H1 (cell line): Measurements from ENCODE around the gene EPHB3. TPM values are rescaled to one million over a fixed set of nuclear protein-coding genes. Genes with fewer than 3 reads are reported as not detected.

Experiments used
- CTCF ChIA-PET: fragments of 300-600 bp; sonication (Branson Sonifier 250); formaldehyde crosslinking; loops from one replicate; lab custom pipeline; 2021; ENCODE audit not compliant: partially characterized antibody; lab: Charles Lee
- POLR2A ChIA-PET: fragments of 300-600 bp; sonication (Branson Sonifier 250); formaldehyde crosslinking; loops from one replicate; lab custom pipeline; 2021; ENCODE audit warnings: inconsistent platforms; ENCODE audit not compliant: partially characterized antibody; lab: Charles Lee
- DNase-seq, 2 experiments: peaks; one replicate each; pipeline versions ENCODE4 v3.0.0 to v3.0.0-alpha.2; 2010 to 2022; ENCODE audit warnings: low spot score in 2 of 2, low read depth in 1 of 2, mixed read lengths in 1 of 2
- FAIRE-seq: peaks from 2 replicates; lab custom pipeline; 2011; peaks lifted over from hg19 to GRCh38; lab: Jason Lieb, UNC
- H2AFZ ChIP-seq: 2 replicates; pipeline ENCODE4 v1.8.1; 2012; ENCODE audit warnings: low read length, inconsistent platforms
- H2AK5ac ChIP-seq: 2 replicates; pipeline ENCODE4 v1.6.1; 2013; ENCODE audit warnings: low read depth, low read length
- H2BK120ac ChIP-seq: replicated peaks from 2 replicates; pipeline ENCODE3; 2013; ENCODE audit warnings: low read depth, low read length, inconsistent platforms
- H2BK12ac ChIP-seq: 2 replicates; pipeline ENCODE4 v1.6.1; 2013; ENCODE audit warnings: low read depth, low read length
- H2BK15ac ChIP-seq: 2 replicates; pipeline ENCODE4 v1.6.1; 2013; ENCODE audit warnings: low read length
- H2BK20ac ChIP-seq: 2 replicates; pipeline ENCODE4 v1.6.1; 2013; ENCODE audit warnings: low read length
- H2BK5ac ChIP-seq: 2 replicates; pipeline ENCODE4 v1.6.1; 2013; ENCODE audit warnings: low read depth, low read length
- H3K14ac ChIP-seq: 2 replicates; pipeline ENCODE4 v1.6.1; 2013; ENCODE audit warnings: inconsistent platforms; ENCODE audit not compliant: insufficient read length
- H3K18ac ChIP-seq: 2 replicates; pipeline ENCODE4 v1.6.1; 2013; ENCODE audit warnings: low read length; ENCODE audit errors: extremely low read depth
- H3K23ac ChIP-seq: 2 replicates; pipeline ENCODE4 v1.6.1; 2013; ENCODE audit warnings: inconsistent platforms; ENCODE audit not compliant: insufficient read length
- H3K23me2 ChIP-seq: 2 replicates; pipeline ENCODE4 v1.6.1; 2013; ENCODE audit warnings: low read depth, low read length
- H3K27ac ChIP-seq: 2 replicates; pipeline ENCODE4 v1.6.1; 2011; ENCODE audit warnings: low read depth, low read length, inconsistent platforms
- H3K27me3 ChIP-seq, 4 experiments: replicated peaks in 1 of 4; 1 replicate in 1 of 4; 2 replicates in 3 of 4; pipeline versions ENCODE4 v1.6.1 to v1.8.1; 2011 to 2013; ENCODE audit warnings: low read length in 3 of 4, mild to moderate bottlenecking in 3 of 4, inconsistent platforms in 2 of 4, mixed read lengths in 2 of 4, moderate library complexity in 1 of 4; ENCODE audit not compliant: control insufficient read depth in 3 of 4, insufficient read depth in 3 of 4; ENCODE audit errors: extremely low read depth in 1 of 4
- H3K36me3 ChIP-seq, 4 experiments: 2 replicates each; pipeline versions ENCODE4 v1.6.1 to v1.8.1; 2011 to 2013; ENCODE audit warnings: mild to moderate bottlenecking in 4 of 4, low read length in 3 of 4, moderate library complexity in 2 of 4, control low read depth in 1 of 4, inconsistent platforms in 1 of 4; ENCODE audit not compliant: insufficient read depth in 4 of 4, control insufficient read depth in 2 of 4
- H3K4ac ChIP-seq: replicated peaks from 2 replicates; pipeline ENCODE3; 2013; ENCODE audit warnings: low read length, low read depth, mixed read lengths, inconsistent platforms; ENCODE audit not compliant: insufficient read length
- H3K4me1 ChIP-seq, 4 experiments: replicated peaks in 1 of 4; 1 replicate in 1 of 4; 2 replicates in 3 of 4; pipeline versions ENCODE4 v1.6.1 to v1.8.1; 2011 to 2013; ENCODE audit warnings: low read length in 3 of 4, inconsistent platforms in 2 of 4, mixed read lengths in 1 of 4; ENCODE audit not compliant: insufficient read depth in 4 of 4, control insufficient read depth in 3 of 4
- H3K4me2 ChIP-seq, 2 experiments: 2 replicates each; pipeline versions ENCODE4 v1.6.1 to v1.8.1; 2011 to 2013; ENCODE audit warnings: low read depth in 2 of 2, low read length in 2 of 2, control low read depth in 1 of 2, inconsistent platforms in 1 of 2, mild to moderate bottlenecking in 1 of 2; ENCODE audit not compliant: insufficient read depth in 1 of 2
- H3K4me3 ChIP-seq, 4 experiments: fragments of 200-600, 300-600 bp in 1 of 4; sonication (generic), shearing (Covaris generic), sonication (Bioruptor Twin) in 1 of 4; 2 replicates each; pipeline versions ENCODE4 v1.5.1 to v1.8.1; 2011 to 2016; ENCODE audit warnings: low read length in 4 of 4, low read depth in 3 of 4, control low read depth in 2 of 4, inconsistent platforms in 2 of 4, mild to moderate bottlenecking in 2 of 4, mixed read lengths in 1 of 4, moderate library complexity in 1 of 4; ENCODE audit not compliant: insufficient read depth in 2 of 4; ENCODE audit errors: extremely low read depth in 1 of 4
- H3K56ac ChIP-seq: replicated peaks from 2 replicates; pipeline ENCODE3; 2013; ENCODE audit warnings: low read depth, mild to moderate bottlenecking, mixed read lengths, low read length, inconsistent platforms; ENCODE audit not compliant: insufficient read length
- H3K79me1 ChIP-seq: 2 replicates; pipeline ENCODE4 v1.6.1; 2013; ENCODE audit warnings: low read depth, low read length, control low read depth
- H3K79me2 ChIP-seq, 2 experiments: 2 replicates each; pipeline versions ENCODE4 v1.6.1 to v1.8.1; 2012 to 2013; ENCODE audit warnings: low read length in 2 of 2, mild to moderate bottlenecking in 2 of 2, inconsistent platforms in 1 of 2; ENCODE audit not compliant: insufficient read depth in 2 of 2, control insufficient read depth in 1 of 2
- H3K9ac ChIP-seq, 4 experiments: replicated peaks in 1 of 4; 1 replicate in 1 of 4; 2 replicates in 3 of 4; pipeline versions ENCODE4 v1.6.1 to v1.8.1; 2011 to 2013; ENCODE audit warnings: low read depth in 3 of 4, low read length in 3 of 4, control low read depth in 2 of 4, mild to moderate bottlenecking in 2 of 4, moderate library complexity in 2 of 4, inconsistent platforms in 1 of 4; ENCODE audit errors: extremely low read depth in 1 of 4
- H3K9me3 ChIP-seq, 2 experiments: 2 replicates each; pipeline versions ENCODE4 v1.6.1 to v1.8.1; 2012 to 2013; ENCODE audit warnings: mild to moderate bottlenecking in 2 of 2, moderate library complexity in 2 of 2, control low read depth in 1 of 2, inconsistent platforms in 1 of 2, low read depth in 1 of 2, low read length in 1 of 2, mixed read lengths in 1 of 2; ENCODE audit not compliant: insufficient read depth in 2 of 2
- H4K20me1 ChIP-seq, 2 experiments: replicated peaks in 1 of 2; 2 replicates each; pipeline versions ENCODE3 to v1.8.1; 2011 to 2013; ENCODE audit warnings: inconsistent platforms in 2 of 2, low read length in 2 of 2, mild to moderate bottlenecking in 1 of 2; ENCODE audit not compliant: insufficient read depth in 2 of 2, control insufficient read depth in 1 of 2
- H4K5ac ChIP-seq: 2 replicates; pipeline ENCODE4 v1.6.1; 2013; ENCODE audit warnings: low read length, low read depth, mixed read lengths, inconsistent platforms; ENCODE audit not compliant: insufficient read length
- H4K8ac ChIP-seq: 2 replicates; pipeline ENCODE4 v1.8.0; 2013; ENCODE audit warnings: mild to moderate bottlenecking, moderate library complexity, low read length, inconsistent platforms; ENCODE audit not compliant: insufficient read depth; ENCODE audit errors: extremely low read depth
- H4K91ac ChIP-seq: replicated peaks from 2 replicates; pipeline ENCODE3; 2013; ENCODE audit warnings: low read length, mixed read lengths, inconsistent platforms; ENCODE audit not compliant: insufficient read length
- ASH2L ChIP-seq: fragments of 200-600, 300-600 bp; sonication (generic); IDR thresholded peaks from one replicate; pipeline ENCODE4 v1.7.1; 2017; ENCODE audit warnings: low read length
- BACH1 ChIP-seq: IDR thresholded peaks from 2 replicates; pipeline ENCODE4 v1.6.1; 2012; ENCODE audit warnings: low read length, improper control_type of control experiment
- CTCF ChIP-seq, 3 experiments: IDR thresholded peaks; 1 replicate in 2 of 3; 2 replicates in 1 of 3; pipeline versions ENCODE4 v1.5.1 to v1.6.1; 2011; ENCODE audit warnings: low read length in 3 of 3, mild to moderate bottlenecking in 3 of 3, inconsistent platforms in 2 of 3, low read depth in 1 of 3, moderate library complexity in 1 of 3; ENCODE audit not compliant: insufficient read depth in 1 of 3; ENCODE audit errors: control extremely low read depth in 1 of 3
- KDM4A ChIP-seq: IDR thresholded peaks from one replicate; pipeline ENCODE4 v1.7.1; 2012; ENCODE audit warnings: low read depth, mild to moderate bottlenecking, moderate library complexity, low read length, inconsistent platforms; ENCODE audit not compliant: severe bottlenecking
- PHF8 ChIP-seq: fragments of 200-600 bp; sonication (generic); conservative IDR thresholded peaks from 2 replicates; pipeline ENCODE4 v1.7.1; 2012; ENCODE audit warnings: low read depth, mild to moderate bottlenecking, inconsistent platforms, low read length, moderate library complexity
- SIN3A ChIP-seq, 2 experiments: IDR thresholded peaks in 1 of 2; conservative IDR thresholded peaks in 1 of 2; 2 replicates each; pipeline ENCODE4 v1.6.1; 2011 to 2012; ENCODE audit warnings: low read length in 2 of 2, improper control_type of control experiment in 1 of 2, low read depth in 1 of 2, mild to moderate bottlenecking in 1 of 2
- TBP ChIP-seq: IDR thresholded peaks from 2 replicates; pipeline ENCODE4 v1.6.1; 2011; ENCODE audit warnings: low read depth, low read length, improper control_type of control experiment
- WGBS, 2 experiments: shearing (Covaris generic) in 1 of 2; methylation state at CpG; one replicate each; pipeline versions ENCODE4 v1.1.6 to v1.1.7; 2013 to 2015; ENCODE audit warnings: low lambda C conversion rate in 2 of 2, mixed read lengths in 2 of 2, inconsistent platforms in 1 of 2, low coverage in 1 of 2, missing lambda C conversion rate in 1 of 2; ENCODE audit not compliant: insufficient replicate concordance in 2 of 2, insufficient coverage in 1 of 2, insufficient read length in 1 of 2; ENCODE audit errors: extremely low coverage in 1 of 2, missing lambda C conversion rate in 1 of 2; 5-methylcytosine and 5-hydroxymethylcytosine counted together
- polyA plus RNA-seq, 7 experiments: library from polyadenylated mRNA; depleted of rRNA in 3 of 7; stranded (reverse) in 5 of 7; unstranded in 2 of 7; fragments of >200 nt in 5 of 7; fragments of 200-250 nt in 2 of 7; gene quantifications; 1 replicate in 5 of 7; 2 replicates in 1 of 7; 4 replicates in 1 of 7; pipeline versions ENCODE4 v1.2.1 to v1.2.3, GENCODE V29; 2011 to 2013; ENCODE audit warnings: missing spikeins in 2 of 7, mixed read lengths in 2 of 7
- total RNA-seq: library from RNA; stranded (reverse); fragmentation: NEBNext Ultra II Directional; extraction: Animal tissue kit (Norgen Biotek cat#: 25700); gene quantifications from 2 replicates; pipeline ENCODE4 v1.2.1, GENCODE V29; 2021

EPHB3 gene
- total and polyA plus RNA-seq, 2 of the 8 experiments (the other 6 are each of a cell fraction or from before 2014, with no cell fraction given) = 0.41 to 0.91 TPM

- H3K27ac ChIP-seq = no peak overlapping the region
- H3K4me2 ChIP-seq = peak overlapping the region; percentile 59 to 64
- WGBS, 2 experiments = 27% methylated on average over 14 of the region's 15 CpGs; no CpG with 5 or more reads in 1 of the 2 experiments
- H3K14ac ChIP-seq = no peak overlapping the region
- DNase-seq = peak in 1 of 2 experiments; percentile 82
- H4K8ac ChIP-seq = no peak overlapping the region
- ChIA-PET POLR2A (interaction anchor here (1.0 to 3.9 kb wide), 5 partner anchors 8 to 158 kb away, joined by 3 to 16 read pairs (median 3); partner anchors contain the start of gene EPHB3), CTCF (interaction anchor here (0.6 to 3.0 kb wide), 16 partner anchors 8 to 233 kb away, joined by 3 to 14 read pairs (median 4); no protein-coding TSS in a partner anchor)
- H3K23ac ChIP-seq = no peak overlapping the region
- peaks cover 0 to 30% (median 20%) of the 10 kb centered on the region in 4 experiments; a peak in 6 of 7 replicates for H3K4me1 ChIP-seq
- no peak overlapping the region for H3K56ac ChIP-seq
- H3K9me3 ChIP-seq = no peaks in the 10 kb centered on the region
- H3K18ac ChIP-seq = peak overlapping the region; percentile 4
- H2BK5ac ChIP-seq = peak overlapping the region; percentile 63; the same call in 1 of the 2 replicates
- H3K79me2 ChIP-seq = no peaks in the 10 kb centered on the region
- no peak overlapping the region for H4K5ac ChIP-seq
- H2BK120ac ChIP-seq = no peak overlapping the region
- peak overlapping the region; percentile 18; the same call in 1 of the 2 replicates for H2AK5ac ChIP-seq
- FAIRE-seq = peak; percentile 76
- H3K4me3 ChIP-seq = peak overlapping the region in 3 of 4 experiments; percentile 10 to 40 (median 38); a peak in 4 of 8 replicates
- H3K27me3 ChIP-seq = peaks cover 11 to 40% (median 30%) of the 10 kb centered on the region in 4 experiments
- H3K9ac ChIP-seq = no peak overlapping the region; a peak in 1 of 7 replicates
- H2BK20ac ChIP-seq = peak overlapping the region; percentile 28; the same call in 1 of the 2 replicates
- H2BK12ac ChIP-seq = peak overlapping the region; percentile 77; the same call in 1 of the 2 replicates
- no peaks in the 10 kb centered on the region for H3K36me3 ChIP-seq
- H4K20me1 ChIP-seq = peaks cover 0 to 7% of the 10 kb centered on the region in 2 experiments
- no peak overlapping the region; the same call in 1 of the 2 replicates for H2BK15ac ChIP-seq
- H3K23me2 ChIP-seq = 0 out of 2 replicates have a peak, but pooled peaks cover under 1% of the 10 kb centered on the region
- H3K4ac ChIP-seq = no peak overlapping the region
- H3K79me1 ChIP-seq = no peaks in the 10 kb centered on the region
- H4K91ac ChIP-seq = no peak overlapping the region
- H2AFZ ChIP-seq = no peak overlapping the region
- TF ChIP-seq SIN3A (conservative IDR thresholded peaks at IDR 0.05 in 1 of 2, IDR thresholded peaks at IDR 0.05 in 1 of 2; ENCODE audit: low read depth in 1 of 2, low read length in 2 of 2) = peak in 1 of 2 experiments; percentile 92; a peak in 2 of 4 replicates
- no peak for TF ChIP-seq BACH1
- TF ChIP-seq CTCF (IDR thresholded peaks at IDR 0.05; ENCODE audit: control extremely low read depth in 1 of 3, insufficient read depth in 1 of 3, low read depth in 1 of 3, low read length in 3 of 3) = peak in 1 of 3 experiments; percentile 45; a peak in 1 of 4 replicates
- TF ChIP-seq ASH2L = peak; percentile 63
- no peak for TF ChIP-seq TBP
- TF ChIP-seq PHF8 = no peak
- no peak for TF ChIP-seq KDM4A
Measured at GRCh38 chr3:184574515-184575417, 13.2 kb downstream of the EPHB3 start.
